HEK293 (cell line): ENCODE measurements around the gene GFOD1.

Experiments
- KLF1 ChIP-seq: fragments of 450-650 bp; formaldehyde crosslinking; IDR thresholded peaks from 2 replicates; pipeline ENCODE4 v1.5.1; 2016; ENCODE audit warnings: missing biosample characterization, missing genetic modification characterization
- REPIN1 ChIP-seq: fragments of 450-650 bp; formaldehyde crosslinking; IDR thresholded peaks from 2 replicates; pipeline ENCODE4 v1.5.1; 2017; ENCODE audit warnings: missing biosample characterization, missing genetic modification characterization, low read depth
- YY1 ChIP-seq: fragments of 450-650 bp; formaldehyde crosslinking; IDR thresholded peaks from 2 replicates; pipeline ENCODE4 v1.5.1; 2018; ENCODE audit warnings: missing biosample characterization, missing genetic modification characterization
- ZNF184 ChIP-seq: fragments of 450-650 bp; IDR thresholded peaks from 2 replicates; pipeline ENCODE4 v1.5.1; 2018; ENCODE audit warnings: missing biosample characterization, mild to moderate bottlenecking, missing genetic modification characterization
- ZNF324 ChIP-seq: fragments of 450-650 bp; formaldehyde crosslinking; IDR thresholded peaks from 2 replicates; pipeline ENCODE4 v1.5.1; 2016; ENCODE audit warnings: missing biosample characterization, missing genetic modification characterization
- ZNF423 ChIP-seq: fragments of 450-650 bp; formaldehyde crosslinking; IDR thresholded peaks from 2 replicates; pipeline ENCODE4 v1.5.1; 2016; ENCODE audit warnings: missing biosample characterization, missing genetic modification characterization
- ZNF510 ChIP-seq: fragments of 450-650 bp; formaldehyde crosslinking; IDR thresholded peaks from 2 replicates; pipeline ENCODE4 v1.5.1; 2018; ENCODE audit warnings: mild to moderate bottlenecking, missing genetic modification characterization, missing biosample characterization; ENCODE audit not compliant: insufficient replicate concordance
- ZNF664 ChIP-seq: fragments of 450-650 bp; formaldehyde crosslinking; IDR thresholded peaks from 2 replicates; pipeline ENCODE4 v1.5.1; 2016; ENCODE audit warnings: missing biosample characterization, missing genetic modification characterization
- TF ChIP-seq, protein P1 (sequence below): fragments of 450-650 bp; formaldehyde crosslinking; IDR thresholded peaks from 2 replicates; pipeline ENCODE4 v1.5.1; 2016; ENCODE audit warnings: missing biosample characterization, missing genetic modification characterization
- TF ChIP-seq, protein P2 (sequence below): fragments of 450-650 bp; formaldehyde crosslinking; IDR thresholded peaks from 2 replicates; pipeline ENCODE4 v1.5.1; 2016; ENCODE audit warnings: missing biosample characterization, missing genetic modification characterization
- TF ChIP-seq, protein P3 (sequence below): fragments of 450-650 bp; formaldehyde crosslinking; IDR thresholded peaks from 2 replicates; pipeline ENCODE4 v1.5.1; 2016; ENCODE audit warnings: missing biosample characterization, missing genetic modification characterization
- TF ChIP-seq, protein P4 (sequence below): sonication (generic); formaldehyde crosslinking; IDR thresholded peaks from 2 replicates; pipeline ENCODE4 v1.8.1; 2022; ENCODE audit warnings: mild to moderate bottlenecking, moderate library complexity, missing genetic modification reagents
- TF ChIP-seq, protein P5 (sequence below): fragments of 450-650 bp; formaldehyde crosslinking; conservative IDR thresholded peaks from 2 replicates; pipeline ENCODE4 v1.5.1; 2016; ENCODE audit warnings: low read depth, missing biosample characterization, missing genetic modification characterization

DNA sequence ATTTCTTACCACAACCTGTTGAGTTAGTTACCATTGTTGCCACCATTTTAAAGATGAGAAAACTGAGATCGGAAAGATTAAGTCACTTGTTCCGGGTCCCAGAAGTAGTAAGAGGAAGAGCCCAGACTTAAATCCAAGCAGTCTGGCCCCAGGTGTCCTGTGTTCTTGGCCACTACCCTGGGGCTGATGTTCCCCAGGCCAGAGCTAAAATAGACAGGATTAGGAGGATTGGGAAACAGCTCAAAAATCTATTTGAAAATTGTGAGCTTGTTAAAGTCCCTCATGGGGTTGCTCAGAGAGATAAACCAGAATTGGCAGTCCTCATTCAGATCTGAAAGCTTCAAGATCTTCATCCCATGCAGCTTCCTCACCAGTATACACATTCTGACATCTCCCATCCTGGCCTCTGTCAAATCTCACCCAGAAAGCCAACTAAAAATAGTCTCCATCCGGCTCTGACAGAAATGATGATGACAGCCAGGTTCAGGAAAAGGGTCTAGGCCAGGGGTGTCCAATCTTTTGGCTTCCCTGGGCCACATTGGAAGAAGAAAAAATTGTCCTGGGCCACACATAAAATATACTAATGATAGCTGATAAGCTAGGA, 62.0 kb downstream of the GFOD1 start:
- TF ChIP-seq, protein P1, sequence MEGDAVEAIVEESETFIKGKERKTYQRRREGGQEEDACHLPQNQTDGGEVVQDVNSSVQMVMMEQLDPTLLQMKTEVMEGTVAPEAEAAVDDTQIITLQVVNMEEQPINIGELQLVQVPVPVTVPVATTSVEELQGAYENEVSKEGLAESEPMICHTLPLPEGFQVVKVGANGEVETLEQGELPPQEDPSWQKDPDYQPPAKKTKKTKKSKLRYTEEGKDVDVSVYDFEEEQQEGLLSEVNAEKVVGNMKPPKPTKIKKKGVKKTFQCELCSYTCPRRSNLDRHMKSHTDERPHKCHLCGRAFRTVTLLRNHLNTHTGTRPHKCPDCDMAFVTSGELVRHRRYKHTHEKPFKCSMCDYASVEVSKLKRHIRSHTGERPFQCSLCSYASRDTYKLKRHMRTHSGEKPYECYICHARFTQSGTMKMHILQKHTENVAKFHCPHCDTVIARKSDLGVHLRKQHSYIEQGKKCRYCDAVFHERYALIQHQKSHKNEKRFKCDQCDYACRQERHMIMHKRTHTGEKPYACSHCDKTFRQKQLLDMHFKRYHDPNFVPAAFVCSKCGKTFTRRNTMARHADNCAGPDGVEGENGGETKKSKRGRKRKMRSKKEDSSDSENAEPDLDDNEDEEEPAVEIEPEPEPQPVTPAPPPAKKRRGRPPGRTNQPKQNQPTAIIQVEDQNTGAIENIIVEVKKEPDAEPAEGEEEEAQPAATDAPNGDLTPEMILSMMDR (tag by site-specific recombination), result no peak
- no peak for TF ChIP-seq KLF1 (tag by site-specific recombination)
- TF ChIP-seq ZNF184 (tag by site-specific recombination), result no peak
- TF ChIP-seq ZNF324 (tag by site-specific recombination), result no peak
- TF ChIP-seq ZNF423 (tag by site-specific recombination), result no peak
- TF ChIP-seq YY1 (tag by site-specific recombination), result no peak
- TF ChIP-seq REPIN1 (tag by site-specific recombination), result no peak
- TF ChIP-seq, protein P2, sequence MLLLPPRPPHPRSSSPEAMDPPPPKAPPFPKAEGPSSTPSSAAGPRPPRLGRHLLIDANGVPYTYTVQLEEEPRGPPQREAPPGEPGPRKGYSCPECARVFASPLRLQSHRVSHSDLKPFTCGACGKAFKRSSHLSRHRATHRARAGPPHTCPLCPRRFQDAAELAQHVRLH (tag by site-specific recombination), result no peak
- TF ChIP-seq, protein P3, sequence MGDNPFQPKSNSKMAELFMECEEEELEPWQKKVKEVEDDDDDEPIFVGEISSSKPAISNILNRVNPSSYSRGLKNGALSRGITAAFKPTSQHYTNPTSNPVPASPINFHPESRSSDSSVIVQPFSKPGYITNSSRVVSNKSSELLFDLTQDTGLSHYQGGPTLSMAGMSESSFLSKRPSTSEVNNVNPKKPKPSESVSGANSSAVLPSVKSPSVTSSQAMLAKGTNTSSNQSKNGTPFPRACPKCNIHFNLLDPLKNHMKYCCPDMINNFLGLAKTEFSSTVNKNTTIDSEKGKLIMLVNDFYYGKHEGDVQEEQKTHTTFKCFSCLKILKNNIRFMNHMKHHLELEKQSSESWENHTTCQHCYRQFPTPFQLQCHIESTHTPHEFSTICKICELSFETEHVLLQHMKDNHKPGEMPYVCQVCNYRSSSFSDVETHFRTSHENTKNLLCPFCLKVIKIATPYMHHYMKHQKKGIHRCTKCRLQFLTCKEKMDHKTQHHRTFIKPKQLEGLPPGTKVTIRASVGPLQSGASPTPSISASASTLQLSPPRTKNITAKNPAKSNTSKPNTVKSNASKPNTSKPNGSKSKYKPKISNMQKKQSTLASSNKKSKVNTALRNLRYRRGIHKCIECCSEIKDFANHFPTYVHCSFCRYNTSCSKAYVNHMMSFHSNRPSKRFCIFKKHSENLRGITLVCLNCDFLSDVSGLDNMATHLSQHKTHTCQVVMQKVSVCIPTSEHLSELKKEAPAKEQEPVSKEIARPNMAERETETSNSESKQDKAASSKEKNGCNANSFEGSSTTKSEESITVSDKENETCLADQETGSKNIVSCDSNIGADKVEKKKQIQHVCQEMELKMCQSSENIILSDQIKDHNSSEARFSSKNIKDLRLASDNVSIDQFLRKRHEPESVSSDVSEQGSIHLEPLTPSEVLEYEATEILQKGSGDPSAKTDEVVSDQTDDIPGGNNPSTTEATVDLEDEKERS, result no peak
- TF ChIP-seq, protein P4, sequence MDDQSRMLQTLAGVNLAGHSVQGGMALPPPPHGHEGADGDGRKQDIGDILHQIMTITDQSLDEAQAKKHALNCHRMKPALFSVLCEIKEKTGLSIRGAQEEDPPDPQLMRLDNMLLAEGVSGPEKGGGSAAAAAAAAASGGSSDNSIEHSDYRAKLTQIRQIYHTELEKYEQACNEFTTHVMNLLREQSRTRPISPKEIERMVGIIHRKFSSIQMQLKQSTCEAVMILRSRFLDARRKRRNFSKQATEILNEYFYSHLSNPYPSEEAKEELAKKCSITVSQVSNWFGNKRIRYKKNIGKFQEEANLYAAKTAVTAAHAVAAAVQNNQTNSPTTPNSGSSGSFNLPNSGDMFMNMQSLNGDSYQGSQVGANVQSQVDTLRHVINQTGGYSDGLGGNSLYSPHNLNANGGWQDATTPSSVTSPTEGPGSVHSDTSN (CRISPR knock-in tag), result no peak
- TF ChIP-seq, protein P5, sequence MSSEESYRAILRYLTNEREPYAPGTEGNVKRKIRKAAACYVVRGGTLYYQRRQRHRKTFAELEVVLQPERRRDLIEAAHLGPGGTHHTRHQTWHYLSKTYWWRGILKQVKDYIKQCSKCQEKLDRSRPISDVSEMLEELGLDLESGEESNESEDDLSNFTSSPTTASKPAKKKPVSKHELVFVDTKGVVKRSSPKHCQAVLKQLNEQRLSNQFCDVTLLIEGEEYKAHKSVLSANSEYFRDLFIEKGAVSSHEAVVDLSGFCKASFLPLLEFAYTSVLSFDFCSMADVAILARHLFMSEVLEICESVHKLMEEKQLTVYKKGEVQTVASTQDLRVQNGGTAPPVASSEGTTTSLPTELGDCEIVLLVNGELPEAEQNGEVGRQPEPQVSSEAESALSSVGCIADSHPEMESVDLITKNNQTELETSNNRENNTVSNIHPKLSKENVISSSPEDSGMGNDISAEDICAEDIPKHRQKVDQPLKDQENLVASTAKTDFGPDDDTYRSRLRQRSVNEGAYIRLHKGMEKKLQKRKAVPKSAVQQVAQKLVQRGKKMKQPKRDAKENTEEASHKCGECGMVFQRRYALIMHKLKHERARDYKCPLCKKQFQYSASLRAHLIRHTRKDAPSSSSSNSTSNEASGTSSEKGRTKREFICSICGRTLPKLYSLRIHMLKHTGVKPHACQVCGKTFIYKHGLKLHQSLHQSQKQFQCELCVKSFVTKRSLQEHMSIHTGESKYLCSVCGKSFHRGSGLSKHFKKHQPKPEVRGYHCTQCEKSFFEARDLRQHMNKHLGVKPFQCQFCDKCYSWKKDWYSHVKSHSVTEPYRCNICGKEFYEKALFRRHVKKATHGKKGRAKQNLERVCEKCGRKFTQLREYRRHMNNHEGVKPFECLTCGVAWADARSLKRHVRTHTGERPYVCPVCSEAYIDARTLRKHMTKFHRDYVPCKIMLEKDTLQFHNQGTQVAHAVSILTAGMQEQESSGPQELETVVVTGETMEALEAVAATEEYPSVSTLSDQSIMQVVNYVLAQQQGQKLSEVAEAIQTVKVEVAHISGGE (tag by site-specific recombination), result no peak
- TF ChIP-seq ZNF664 (tag by site-specific recombination), result no peak
- TF ChIP-seq ZNF510, result no peak
